Measurements from ENCODE around the gene NFATC1.

The NFATC1 gene

GRCh38 chr18:79384834-79385233 is 10.9 kb upstream of the NFATC1 start:
- H4K20me1 ChIP-seq (ENCODE audit: insufficient read depth, low read length) = no peaks in the 10 kb centered on the region
- peaks cover 27% of the 10 kb centered on the region for H3K27me3 ChIP-seq (ENCODE audit: low read depth, low read length)
- H3K9me3 ChIP-seq (ENCODE audit: insufficient read depth, low read length) = no peaks in the 10 kb centered on the region
- H3K27ac ChIP-seq (ENCODE audit: low read length) = no peak overlapping the region
- H3K36me3 ChIP-seq (replicated peaks; ENCODE audit: low read depth, low read length) = peaks cover 5% of the 10 kb centered on the region
- TF ChIP-seq EZH2phosphoT487 (IDR thresholded peaks at IDR 0.05; ENCODE audit: low read depth) (no peak), CTCF (IDR thresholded peaks at IDR 0.05; ENCODE audit: low read depth, low read length) (no peak)
- H3K79me2 ChIP-seq (ENCODE audit: low read length) = no peaks in the 10 kb centered on the region
- no peak overlapping the region for H3K9ac ChIP-seq (ENCODE audit: low read length)
- no peak overlapping the region for H2AFZ ChIP-seq (ENCODE audit: low read depth, low read length)
- H3K4me2 ChIP-seq (ENCODE audit: low read length) = no peak overlapping the region
- peaks cover 32% of the 10 kb centered on the region for H3K4me1 ChIP-seq (ENCODE audit: low read length)
- no peak overlapping the region for H3K4me3 ChIP-seq (ENCODE audit: low read length)

- Histone ChIP-seq H3K36me3 (replicated peaks; ENCODE audit: low read depth, low read length) (peaks cover 1% of the 10 kb centered on the region), H4K20me1 (ENCODE audit: insufficient read depth, low read length) (no peaks in the 10 kb centered on the region), H3K27me3 (ENCODE audit: low read depth, low read length) (peaks cover 27% of the 10 kb centered on the region), H2AFZ (ENCODE audit: low read depth, low read length) (no peak overlapping the region), H3K4me2 (ENCODE audit: low read length) (no peak overlapping the region), H3K4me1 (ENCODE audit: low read length) (peaks cover 27% of the 10 kb centered on the region), H3K27ac (ENCODE audit: low read length) (no peak overlapping the region), H3K9ac (ENCODE audit: low read length) (no peak overlapping the region), H3K79me2 (ENCODE audit: low read length) (no peaks in the 10 kb centered on the region), H3K4me3 (ENCODE audit: low read length) (no peak overlapping the region), H3K9me3 (ENCODE audit: insufficient read depth, low read length) (no peaks in the 10 kb centered on the region)
- TF ChIP-seq CTCF (IDR thresholded peaks at IDR 0.05; ENCODE audit: low read depth, low read length) (no peak), EZH2phosphoT487 (IDR thresholded peaks at IDR 0.05; ENCODE audit: low read depth) (no peak)
Observed at GRCh38 chr18:79385326-79385707, 10.4 kb upstream of the NFATC1 start.

GRCh38 chr18:79385708-79386341 is 9.9 kb upstream of the NFATC1 start:
- H3K4me3 ChIP-seq (ENCODE audit: low read length) = no peak overlapping the region
- peak overlapping the region; percentile 22 for H3K4me2 ChIP-seq (ENCODE audit: low read length)
- no peak overlapping the region for H3K9ac ChIP-seq (ENCODE audit: low read length)
- H2AFZ ChIP-seq (ENCODE audit: low read depth, low read length) = 0 out of 2 replicates have a peak overlapping the region, but pooled peaks have one; percentile 13
- TF ChIP-seq CTCF (IDR thresholded peaks at IDR 0.05; ENCODE audit: low read depth, low read length) = no peak
- no peaks in the 10 kb centered on the region for H4K20me1 ChIP-seq (ENCODE audit: insufficient read depth, low read length)
- no peaks in the 10 kb centered on the region for H3K36me3 ChIP-seq (replicated peaks; ENCODE audit: low read depth, low read length)
- peaks cover 22% of the 10 kb centered on the region for H3K4me1 ChIP-seq (ENCODE audit: low read length)
- no peaks in the 10 kb centered on the region for H3K79me2 ChIP-seq (ENCODE audit: low read length)
- peaks cover 27% of the 10 kb centered on the region for H3K27me3 ChIP-seq (ENCODE audit: low read depth, low read length)
- H3K9me3 ChIP-seq (ENCODE audit: insufficient read depth, low read length) = no peaks in the 10 kb centered on the region
- no peak overlapping the region for H3K27ac ChIP-seq (ENCODE audit: low read length)

- H3K4me3 ChIP-seq (ENCODE audit: low read length) = no peak overlapping the region
- H3K79me2 ChIP-seq (ENCODE audit: low read length) = no peaks in the 10 kb centered on the region
- H3K4me1 ChIP-seq (ENCODE audit: low read length) = peaks cover 16% of the 10 kb centered on the region
- no peak overlapping the region for H2AFZ ChIP-seq (ENCODE audit: low read depth, low read length)
- no peak overlapping the region for H3K9ac ChIP-seq (ENCODE audit: low read length)
- H3K9me3 ChIP-seq (ENCODE audit: insufficient read depth, low read length) = no peaks in the 10 kb centered on the region
- peaks cover 27% of the 10 kb centered on the region for H3K27me3 ChIP-seq (ENCODE audit: low read depth, low read length)
- H3K4me2 ChIP-seq (ENCODE audit: low read length) = no peak overlapping the region
- no peaks in the 10 kb centered on the region for H3K36me3 ChIP-seq (replicated peaks; ENCODE audit: low read depth, low read length)
- no peaks in the 10 kb centered on the region for H4K20me1 ChIP-seq (ENCODE audit: insufficient read depth, low read length)
- TF ChIP-seq CTCF (IDR thresholded peaks at IDR 0.05; ENCODE audit: low read depth, low read length) (no peak), EZH2phosphoT487 (IDR thresholded peaks at IDR 0.05; ENCODE audit: low read depth) (no peak)
- no peak overlapping the region for H3K27ac ChIP-seq (ENCODE audit: low read length)
Observed at GRCh38 chr18:79386547-79386946, 9.2 kb upstream of the NFATC1 start.

Measured in OCI-LY3 (cell line).